GM23338 (cell line): Measurements from ENCODE around the gene NAA10. TPM values are rescaled to one million over a fixed set of nuclear protein-coding genes. Genes with fewer than 3 reads are reported as not detected.
A peak's percentile ranks its signal among the peaks of the same experiment; 100 is the strongest.

Source experiments
- ATAC-seq: fragments of 200-7000 bp; cut with Tn5 transposase; 3 replicates; pipeline ENCODE4 v1.9.1; 2020
- DNase-seq: peaks from one replicate; pipeline ENCODE4 v3.0.0-alpha.2; 2015; ENCODE audit warnings: low spot score
- H2AFZ ChIP-seq: fragments of 200-600 bp; sonication (generic); 2 replicates; pipeline ENCODE4 v1.8.0; 2016; ENCODE audit warnings: antibody characterized with exemption, mild to moderate bottlenecking, moderate library complexity
- H3F3A ChIP-seq: fragments of 200-600 bp; sonication (generic); replicated peaks from 2 replicates; pipeline ENCODE4 v1.8.0; 2017; ENCODE audit warnings: antibody characterized with exemption, mixed run types, low read depth
- H3K27ac ChIP-seq: fragments of 200-600 bp; sonication (generic); 2 replicates; pipeline ENCODE4 v1.6.1; 2016; ENCODE audit warnings: low read depth
- H3K27me3 ChIP-seq: fragments of 200-600 bp; sonication (generic); 2 replicates; pipeline ENCODE4 v1.8.0; 2016; ENCODE audit warnings: mild to moderate bottlenecking, mixed run types, moderate library complexity; ENCODE audit not compliant: insufficient read depth
- H3K36me3 ChIP-seq: fragments of 200-600 bp; sonication (generic); 2 replicates; pipeline ENCODE4 v1.8.0; 2016; ENCODE audit warnings: mild to moderate bottlenecking; ENCODE audit not compliant: insufficient read depth
- H3K4me1 ChIP-seq: fragments of 200-600 bp; sonication (generic); 2 replicates; pipeline ENCODE4 v1.8.0; 2016; ENCODE audit warnings: mild to moderate bottlenecking, moderate library complexity; ENCODE audit not compliant: insufficient read depth
- H3K4me2 ChIP-seq: fragments of 200-600 bp; sonication (generic); 2 replicates; pipeline ENCODE4 v1.7.1; 2017; ENCODE audit warnings: mixed run types
- H3K4me3 ChIP-seq: fragments of 200-600 bp; sonication (generic); 2 replicates; pipeline ENCODE4 v1.6.1; 2016; ENCODE audit warnings: mixed run types
- H3K79me2 ChIP-seq: fragments of 200-600 bp; sonication (generic); replicated peaks from 2 replicates; pipeline ENCODE4 v1.8.0; 2017; ENCODE audit warnings: mild to moderate bottlenecking; ENCODE audit not compliant: insufficient read depth
- H3K9me2 ChIP-seq: fragments of 200-600 bp; sonication (generic); 2 replicates; pipeline ENCODE4 v1.8.0; 2017; ENCODE audit not compliant: insufficient read depth
- H4K20me1 ChIP-seq: fragments of 200-600 bp; sonication (generic); replicated peaks from 2 replicates; pipeline ENCODE4 v1.8.0; 2017; ENCODE audit warnings: mild to moderate bottlenecking; ENCODE audit not compliant: insufficient read depth
- H3K27ac Mint-ChIP-seq: 2 replicates; pipeline ENCODE4 v1.8.0; 2020; ENCODE audit warnings: inconsistent platforms, mild to moderate bottlenecking, moderate library complexity, mixed read lengths
- H3K27me3 Mint-ChIP-seq: 3 replicates; pipeline ENCODE4 v1.8.0; 2022; ENCODE audit warnings: low read depth, mild to moderate bottlenecking, moderate library complexity, mixed read lengths, inconsistent platforms; ENCODE audit not compliant: insufficient read depth, poor library complexity
- H3K36me3 Mint-ChIP-seq: 3 replicates; pipeline ENCODE4 v1.8.0; 2021; ENCODE audit warnings: low read depth, mild to moderate bottlenecking, inconsistent platforms, moderate library complexity, mixed read lengths
- H3K4me1 Mint-ChIP-seq: 3 replicates; pipeline ENCODE4 v1.8.0; 2020; ENCODE audit warnings: mild to moderate bottlenecking, inconsistent platforms, mixed read lengths
- H3K4me3 Mint-ChIP-seq: 3 replicates; pipeline ENCODE4 v1.8.0; 2021; ENCODE audit warnings: moderate library complexity, mild to moderate bottlenecking, inconsistent platforms, mixed read lengths
- H3K9me3 Mint-ChIP-seq: 3 replicates; pipeline ENCODE4 v1.8.0; 2020; ENCODE audit warnings: moderate library complexity, mild to moderate bottlenecking, inconsistent platforms, mixed read lengths
- CTCF ChIP-seq, 2 experiments: fragments of 200-600 bp in 1 of 2; sonication (generic) in 1 of 2; conservative IDR thresholded peaks; 2 replicates each; pipeline versions ENCODE4 v1.5.1 to v1.6.1; 2016 to 2017; ENCODE audit warnings: antibody characterized with exemption in 2 of 2, low read depth in 2 of 2, mild to moderate bottlenecking in 2 of 2, moderate library complexity in 1 of 2
- ETS1 ChIP-seq: IDR thresholded peaks from 2 replicates; pipeline ENCODE4 v1.6.1; 2016; ENCODE audit warnings: antibody characterized with exemption
- EZH2 ChIP-seq: fragments of 200-600 bp; sonication (generic); IDR thresholded peaks from one replicate; pipeline ENCODE4 v1.8.0; 2017; ENCODE audit warnings: antibody characterized with exemption, mild to moderate bottlenecking, low read depth; ENCODE audit not compliant: unreplicated experiment
- EZH2phosphoT487 ChIP-seq: fragments of 200-600 bp; sonication (generic); IDR thresholded peaks from one replicate; pipeline ENCODE4 v1.8.1; 2018; ENCODE audit warnings: antibody characterized with exemption; ENCODE audit not compliant: unreplicated experiment
- JUNB ChIP-seq: IDR thresholded peaks from one replicate; pipeline ENCODE4 v1.6.1; 2016; ENCODE audit warnings: antibody characterized with exemption; ENCODE audit not compliant: unreplicated experiment
- NANOG ChIP-seq: IDR thresholded peaks from 2 replicates; pipeline ENCODE4 v1.6.1; 2016; ENCODE audit warnings: antibody characterized with exemption, borderline replicate concordance
- POLR2AphosphoS5 ChIP-seq: IDR thresholded peaks from 2 replicates; pipeline ENCODE4 v1.6.1; 2016; ENCODE audit warnings: antibody characterized with exemption, low read depth
- REST ChIP-seq: IDR thresholded peaks from one replicate; pipeline ENCODE4 v1.6.1; 2018; ENCODE audit warnings: antibody characterized with exemption; ENCODE audit not compliant: unreplicated experiment
- STAT1 ChIP-seq: IDR thresholded peaks from one replicate; pipeline ENCODE4 v1.6.1; 2016; ENCODE audit warnings: antibody characterized with exemption; ENCODE audit not compliant: unreplicated experiment
- ZNF331 ChIP-seq: fragments of 250-450 bp; sonication (Bioruptor Pico); IDR thresholded peaks from 2 replicates; pipeline ENCODE4 v1.5.0; 2020; ENCODE audit warnings: low read depth, mild to moderate bottlenecking, moderate library complexity
- polyA plus RNA-seq: library from polyadenylated mRNA; unstranded; fragments of >200 nt; fragmentation: Nextera tagmentation; extraction: Ambion mirVana; gene quantifications from 2 replicates; pipeline ENCODE4 v1.2.1, GENCODE V29; 2016
- total RNA-seq: library from RNA; depleted of rRNA; stranded (reverse); fragments of >200 nt; shearing (Covaris generic); gene quantifications from 2 replicates; pipeline ENCODE4 v1.2.3, GENCODE V29; 2014

The NAA10 gene
- total and polyA plus RNA-seq, 2 experiments from 2014 or later, result 136 to 145 TPM

GRCh38 chrX:153927922-153928760 lies 6.7 kb downstream of the NAA10 start:
- peaks cover 20% of the 10 kb centered on the region for H3K4me1 Mint-ChIP-seq
- 0 out of 2 replicates have a peak, but pooled peaks cover 5% of the 10 kb centered on the region for H3F3A ChIP-seq
- H3K27me3 Mint-ChIP-seq, result peaks cover 9% of the 10 kb centered on the region
- ATAC-seq, result peak; percentile 85
- H3K27ac ChIP-seq, result peak overlapping the region; percentile 90
- no peak overlapping the region for H2AFZ ChIP-seq
- H3K36me3 ChIP-seq, result no peaks in the 10 kb centered on the region
- peak overlapping the region; percentile 83 for H3K4me2 ChIP-seq
- H3K27ac Mint-ChIP-seq, result peak overlapping the region; percentile 96
- no peaks in the 10 kb centered on the region; the same call in 1 of the 2 replicates for H4K20me1 ChIP-seq
- peak overlapping the region; percentile 65 for H3K4me3 ChIP-seq
- H3K36me3 Mint-ChIP-seq, result peaks cover 22% of the 10 kb centered on the region
- DNase-seq, result peak; percentile 96
- no peak for TF ChIP-seq ZNF331
- no peak for TF ChIP-seq JUNB
- no peak for TF ChIP-seq EZH2
- no peak for TF ChIP-seq REST
- TF ChIP-seq POLR2AphosphoS5, result peak; percentile 50
- TF ChIP-seq STAT1, result no peak
- no peak for TF ChIP-seq EZH2phosphoT487
- TF ChIP-seq CTCF (conservative IDR thresholded peaks at IDR 0.05; ENCODE audit: low read depth in 2 of 2), result 0 out of 4 replicates have a peak, but pooled peaks of 1 of the 2 experiments have one; percentile 2
- no peak for TF ChIP-seq NANOG
- TF ChIP-seq ETS1, result no peak
- no peaks in the 10 kb centered on the region for H3K27me3 ChIP-seq
- H3K9me3 Mint-ChIP-seq, result no peaks in the 10 kb centered on the region; the same call in 2 of the 3 replicates
- H3K4me3 Mint-ChIP-seq, result peak overlapping the region; percentile 77
- no peaks in the 10 kb centered on the region for H3K79me2 ChIP-seq
- peaks cover 10% of the 10 kb centered on the region; the same call in 1 of the 2 replicates for H3K4me1 ChIP-seq
- no peaks in the 10 kb centered on the region for H3K9me2 ChIP-seq
